ENCODE data around the gene EXOC2.

- TF ChIP-seq POLR2A (IDR thresholded peaks at IDR 0.05) (no peak), CTCF (IDR thresholded peaks at IDR 0.05) (no peak)
These were observed 109.8 kb downstream of the EXOC2 start for GRCh38 chr6:583116-583515.
